HL-60/S4 (cell line): ENCODE results near the gene STK32C.
"Not testable (repeated sequence)": the region's sequence is repeated elsewhere in the genome, so short reads cannot be mapped to it uniquely, and the experiment has no call there.

Experiments
- in situ Hi-C: fragments of 300-500 bp; cut with MboI; formaldehyde crosslinking; loops from 2 replicates; pipeline ENCODE4 v1.14.3; 2022; ENCODE audit warnings: low sequenced_read_pairs

STK32C gene

GRCh38 chr10:132270256-132270655 lies 37.5 kb downstream of the STK32C start:
- in situ Hi-C loops: no loop called here

- in situ Hi-C loops: no loop called here
Observed at GRCh38 chr10:132269266-132270230, 38.2 kb downstream of the STK32C start.

GRCh38 chr10:132267916-132268315 lies 39.8 kb downstream of the STK32C start:
- in situ Hi-C loops: not testable (repeated sequence)

GRCh38 chr10:132266594-132267161 lies 41.1 kb downstream of the STK32C start:
- in situ Hi-C loops: no loop called here

- in situ Hi-C loops: no loop called here
Observed at GRCh38 chr10:132265890-132266496, 41.8 kb downstream of the STK32C start.

GRCh38 chr10:132264966-132265889 lies 42.5 kb downstream of the STK32C start:
- in situ Hi-C loops: no loop called here

- in situ Hi-C loops: no loop called here
Observed at GRCh38 chr10:132264306-132264950, 43.3 kb downstream of the STK32C start.

GRCh38 chr10:132263866-132264265 lies 43.9 kb downstream of the STK32C start:
- in situ Hi-C loops: no loop called here

GRCh38 chr10:132259702-132260482 lies 47.9 kb downstream of the STK32C start:
- in situ Hi-C loops: no loop called here

- in situ Hi-C loops: no loop called here
Observed at GRCh38 chr10:132258423-132258822, 49.3 kb downstream of the STK32C start.

GRCh38 chr10:132257907-132258306 lies 49.8 kb downstream of the STK32C start:
- in situ Hi-C loops: no loop called here

- in situ Hi-C loops: no loop called here
Observed at GRCh38 chr10:132257271-132257670, 50.5 kb downstream of the STK32C start.

GRCh38 chr10:132256866-132257265 lies 50.9 kb downstream of the STK32C start:
- in situ Hi-C loops: no loop called here

- in situ Hi-C loops: no loop called here
Observed at GRCh38 chr10:132255489-132256344, 52.0 kb downstream of the STK32C start.

- in situ Hi-C loops: no loop called here
Observed at GRCh38 chr10:132254841-132255240, 52.9 kb downstream of the STK32C start.

GRCh38 chr10:132253092-132253687 lies 54.6 kb downstream of the STK32C start:
- in situ Hi-C loops: no loop called here

GRCh38 chr10:132252412-132252811 lies 55.3 kb downstream of the STK32C start:
- in situ Hi-C loops: no loop called here

GRCh38 chr10:132251928-132252327 lies 55.8 kb downstream of the STK32C start:
- in situ Hi-C loops: no loop called here
